ENCODE measurements around the gene ZNF609. TPM values are rescaled to one million over a fixed set of nuclear protein-coding genes. Genes with fewer than 3 reads are reported as not detected.

The ZNF609 gene
- total and polyA plus RNA-seq, 10 of the 15 experiments (the other 5 are each of a cell fraction or from before 2014, with no cell fraction given), result 5.1 to 35.3 (median 13.6) TPM

DNA sequence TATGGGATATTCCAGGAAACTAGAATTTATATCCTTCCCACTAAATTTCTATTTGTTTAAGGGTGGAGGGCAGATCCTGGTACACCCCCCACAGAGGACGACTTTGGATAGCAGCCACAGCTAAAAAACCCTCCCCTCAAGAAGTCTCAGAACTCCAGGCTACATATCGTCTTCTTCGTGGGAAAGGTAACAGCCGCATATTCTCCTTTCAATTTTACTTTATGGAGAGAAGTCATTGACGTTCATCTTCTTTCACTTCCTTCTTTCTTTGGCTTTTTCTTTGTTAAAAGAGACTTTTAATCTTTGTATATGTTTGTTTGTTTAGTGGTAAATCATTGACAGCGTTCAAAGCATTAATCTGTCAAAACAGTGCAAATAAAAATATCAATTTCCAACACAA lies 36.4 kb upstream of the ZNF609 start (continued):
- TF ChIP-seq, protein P1, sequence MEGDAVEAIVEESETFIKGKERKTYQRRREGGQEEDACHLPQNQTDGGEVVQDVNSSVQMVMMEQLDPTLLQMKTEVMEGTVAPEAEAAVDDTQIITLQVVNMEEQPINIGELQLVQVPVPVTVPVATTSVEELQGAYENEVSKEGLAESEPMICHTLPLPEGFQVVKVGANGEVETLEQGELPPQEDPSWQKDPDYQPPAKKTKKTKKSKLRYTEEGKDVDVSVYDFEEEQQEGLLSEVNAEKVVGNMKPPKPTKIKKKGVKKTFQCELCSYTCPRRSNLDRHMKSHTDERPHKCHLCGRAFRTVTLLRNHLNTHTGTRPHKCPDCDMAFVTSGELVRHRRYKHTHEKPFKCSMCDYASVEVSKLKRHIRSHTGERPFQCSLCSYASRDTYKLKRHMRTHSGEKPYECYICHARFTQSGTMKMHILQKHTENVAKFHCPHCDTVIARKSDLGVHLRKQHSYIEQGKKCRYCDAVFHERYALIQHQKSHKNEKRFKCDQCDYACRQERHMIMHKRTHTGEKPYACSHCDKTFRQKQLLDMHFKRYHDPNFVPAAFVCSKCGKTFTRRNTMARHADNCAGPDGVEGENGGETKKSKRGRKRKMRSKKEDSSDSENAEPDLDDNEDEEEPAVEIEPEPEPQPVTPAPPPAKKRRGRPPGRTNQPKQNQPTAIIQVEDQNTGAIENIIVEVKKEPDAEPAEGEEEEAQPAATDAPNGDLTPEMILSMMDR (IDR thresholded peaks at IDR 0.05 in 2 of 3, conservative IDR thresholded peaks at IDR 0.05 in 1 of 3; ENCODE audit: control insufficient read depth in 2 of 3, extremely low read depth in 1 of 3, insufficient read depth in 1 of 3, low read depth in 3 of 3, low read length in 3 of 3), result no peak
- TF ChIP-seq, protein P2, sequence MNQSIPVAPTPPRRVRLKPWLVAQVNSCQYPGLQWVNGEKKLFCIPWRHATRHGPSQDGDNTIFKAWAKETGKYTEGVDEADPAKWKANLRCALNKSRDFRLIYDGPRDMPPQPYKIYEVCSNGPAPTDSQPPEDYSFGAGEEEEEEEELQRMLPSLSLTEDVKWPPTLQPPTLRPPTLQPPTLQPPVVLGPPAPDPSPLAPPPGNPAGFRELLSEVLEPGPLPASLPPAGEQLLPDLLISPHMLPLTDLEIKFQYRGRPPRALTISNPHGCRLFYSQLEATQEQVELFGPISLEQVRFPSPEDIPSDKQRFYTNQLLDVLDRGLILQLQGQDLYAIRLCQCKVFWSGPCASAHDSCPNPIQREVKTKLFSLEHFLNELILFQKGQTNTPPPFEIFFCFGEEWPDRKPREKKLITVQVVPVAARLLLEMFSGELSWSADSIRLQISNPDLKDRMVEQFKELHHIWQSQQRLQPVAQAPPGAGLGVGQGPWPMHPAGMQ (IDR thresholded peaks at IDR 0.05; ENCODE audit: borderline replicate concordance), result no peak
- TF ChIP-seq, protein P3, sequence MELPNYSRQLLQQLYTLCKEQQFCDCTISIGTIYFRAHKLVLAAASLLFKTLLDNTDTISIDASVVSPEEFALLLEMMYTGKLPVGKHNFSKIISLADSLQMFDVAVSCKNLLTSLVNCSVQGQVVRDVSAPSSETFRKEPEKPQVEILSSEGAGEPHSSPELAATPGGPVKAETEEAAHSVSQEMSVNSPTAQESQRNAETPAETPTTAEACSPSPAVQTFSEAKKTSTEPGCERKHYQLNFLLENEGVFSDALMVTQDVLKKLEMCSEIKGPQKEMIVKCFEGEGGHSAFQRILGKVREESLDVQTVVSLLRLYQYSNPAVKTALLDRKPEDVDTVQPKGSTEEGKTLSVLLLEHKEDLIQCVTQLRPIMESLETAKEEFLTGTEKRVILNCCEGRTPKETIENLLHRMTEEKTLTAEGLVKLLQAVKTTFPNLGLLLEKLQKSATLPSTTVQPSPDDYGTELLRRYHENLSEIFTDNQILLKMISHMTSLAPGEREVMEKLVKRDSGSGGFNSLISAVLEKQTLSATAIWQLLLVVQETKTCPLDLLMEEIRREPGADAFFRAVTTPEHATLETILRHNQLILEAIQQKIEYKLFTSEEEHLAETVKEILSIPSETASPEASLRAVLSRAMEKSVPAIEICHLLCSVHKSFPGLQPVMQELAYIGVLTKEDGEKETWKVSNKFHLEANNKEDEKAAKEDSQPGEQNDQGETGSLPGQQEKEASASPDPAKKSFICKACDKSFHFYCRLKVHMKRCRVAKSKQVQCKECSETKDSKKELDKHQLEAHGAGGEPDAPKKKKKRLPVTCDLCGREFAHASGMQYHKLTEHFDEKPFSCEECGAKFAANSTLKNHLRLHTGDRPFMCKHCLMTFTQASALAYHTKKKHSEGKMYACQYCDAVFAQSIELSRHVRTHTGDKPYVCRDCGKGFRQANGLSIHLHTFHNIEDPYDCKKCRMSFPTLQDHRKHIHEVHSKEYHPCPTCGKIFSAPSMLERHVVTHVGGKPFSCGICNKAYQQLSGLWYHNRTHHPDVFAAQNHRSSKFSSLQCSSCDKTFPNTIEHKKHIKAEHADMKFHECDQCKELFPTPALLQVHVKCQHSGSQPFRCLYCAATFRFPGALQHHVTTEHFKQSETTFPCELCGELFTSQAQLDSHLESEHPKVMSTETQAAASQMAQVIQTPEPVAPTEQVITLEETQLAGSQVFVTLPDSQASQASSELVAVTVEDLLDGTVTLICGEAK (IDR thresholded peaks at IDR 0.05; ENCODE audit: borderline replicate concordance), result no peak; the same call in 1 of the 2 replicates
- TF ChIP-seq JUNB (IDR thresholded peaks at IDR 0.05) (peak; percentile 41; the same call in 1 of the 2 replicates), CREB1 (IDR thresholded peaks at IDR 0.05; ENCODE audit: low read depth) (peak; percentile 51; the same call in 1 of the 2 replicates), TAF1 (IDR thresholded peaks at IDR 0.05; ENCODE audit: borderline replicate concordance, low read depth, low read length) (no peak), FOS (IDR thresholded peaks at IDR 0.05; ENCODE audit: borderline replicate concordance, extremely low read depth, insufficient read length) (no peak), NFXL1 (IDR thresholded peaks at IDR 0.05; ENCODE audit: borderline replicate concordance) (no peak), POLR2AphosphoS5 (IDR thresholded peaks at IDR 0.05; ENCODE audit: low read length) (no peak), HDAC6 (IDR thresholded peaks at IDR 0.05; ENCODE audit: unreplicated experiment) (no peak), SREBF2 (IDR thresholded peaks at IDR 0.05; ENCODE audit: low read length) (no peak), MTA3 (IDR thresholded peaks at IDR 0.05; ENCODE audit: borderline replicate concordance, low read length) (no peak), MEF2A (IDR thresholded peaks at IDR 0.05; ENCODE audit: insufficient read depth, low read depth, low read length) (no peak), IKZF2 (IDR thresholded peaks at IDR 0.05) (peak; percentile 96 to 98), EED (IDR thresholded peaks at IDR 0.05; ENCODE audit: low read depth) (peak; percentile 55; the same call in 1 of the 2 replicates)
- TF ChIP-seq, protein P4, sequence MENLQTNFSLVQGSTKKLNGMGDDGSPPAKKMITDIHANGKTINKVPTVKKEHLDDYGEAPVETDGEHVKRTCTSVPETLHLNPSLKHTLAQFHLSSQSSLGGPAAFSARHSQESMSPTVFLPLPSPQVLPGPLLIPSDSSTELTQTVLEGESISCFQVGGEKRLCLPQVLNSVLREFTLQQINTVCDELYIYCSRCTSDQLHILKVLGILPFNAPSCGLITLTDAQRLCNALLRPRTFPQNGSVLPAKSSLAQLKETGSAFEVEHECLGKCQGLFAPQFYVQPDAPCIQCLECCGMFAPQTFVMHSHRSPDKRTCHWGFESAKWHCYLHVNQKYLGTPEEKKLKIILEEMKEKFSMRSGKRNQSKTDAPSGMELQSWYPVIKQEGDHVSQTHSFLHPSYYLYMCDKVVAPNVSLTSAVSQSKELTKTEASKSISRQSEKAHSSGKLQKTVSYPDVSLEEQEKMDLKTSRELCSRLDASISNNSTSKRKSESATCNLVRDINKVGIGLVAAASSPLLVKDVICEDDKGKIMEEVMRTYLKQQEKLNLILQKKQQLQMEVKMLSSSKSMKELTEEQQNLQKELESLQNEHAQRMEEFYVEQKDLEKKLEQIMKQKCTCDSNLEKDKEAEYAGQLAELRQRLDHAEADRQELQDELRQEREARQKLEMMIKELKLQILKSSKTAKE (IDR thresholded peaks at IDR 0.05; ENCODE audit: low read depth, poor library complexity, severe bottlenecking), result peak; percentile 81
- TF ChIP-seq, protein P5, sequence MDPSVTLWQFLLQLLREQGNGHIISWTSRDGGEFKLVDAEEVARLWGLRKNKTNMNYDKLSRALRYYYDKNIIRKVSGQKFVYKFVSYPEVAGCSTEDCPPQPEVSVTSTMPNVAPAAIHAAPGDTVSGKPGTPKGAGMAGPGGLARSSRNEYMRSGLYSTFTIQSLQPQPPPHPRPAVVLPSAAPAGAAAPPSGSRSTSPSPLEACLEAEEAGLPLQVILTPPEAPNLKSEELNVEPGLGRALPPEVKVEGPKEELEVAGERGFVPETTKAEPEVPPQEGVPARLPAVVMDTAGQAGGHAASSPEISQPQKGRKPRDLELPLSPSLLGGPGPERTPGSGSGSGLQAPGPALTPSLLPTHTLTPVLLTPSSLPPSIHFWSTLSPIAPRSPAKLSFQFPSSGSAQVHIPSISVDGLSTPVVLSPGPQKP (IDR thresholded peaks at IDR 0.05; ENCODE audit: low read depth, low read length), result no peak
